GM21619 (cell line): ENCODE data around the gene LTB4R.

Experiments used
- ATAC-seq: cut with Tn5 transposase; IDR thresholded peaks from one replicate; pipeline ENCODE4 v1.9.1; 2021; ENCODE audit not compliant: unreplicated experiment

The LTB4R gene, protein sequence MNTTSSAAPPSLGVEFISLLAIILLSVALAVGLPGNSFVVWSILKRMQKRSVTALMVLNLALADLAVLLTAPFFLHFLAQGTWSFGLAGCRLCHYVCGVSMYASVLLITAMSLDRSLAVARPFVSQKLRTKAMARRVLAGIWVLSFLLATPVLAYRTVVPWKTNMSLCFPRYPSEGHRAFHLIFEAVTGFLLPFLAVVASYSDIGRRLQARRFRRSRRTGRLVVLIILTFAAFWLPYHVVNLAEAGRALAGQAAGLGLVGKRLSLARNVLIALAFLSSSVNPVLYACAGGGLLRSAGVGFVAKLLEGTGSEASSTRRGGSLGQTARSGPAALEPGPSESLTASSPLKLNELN

DNA sequence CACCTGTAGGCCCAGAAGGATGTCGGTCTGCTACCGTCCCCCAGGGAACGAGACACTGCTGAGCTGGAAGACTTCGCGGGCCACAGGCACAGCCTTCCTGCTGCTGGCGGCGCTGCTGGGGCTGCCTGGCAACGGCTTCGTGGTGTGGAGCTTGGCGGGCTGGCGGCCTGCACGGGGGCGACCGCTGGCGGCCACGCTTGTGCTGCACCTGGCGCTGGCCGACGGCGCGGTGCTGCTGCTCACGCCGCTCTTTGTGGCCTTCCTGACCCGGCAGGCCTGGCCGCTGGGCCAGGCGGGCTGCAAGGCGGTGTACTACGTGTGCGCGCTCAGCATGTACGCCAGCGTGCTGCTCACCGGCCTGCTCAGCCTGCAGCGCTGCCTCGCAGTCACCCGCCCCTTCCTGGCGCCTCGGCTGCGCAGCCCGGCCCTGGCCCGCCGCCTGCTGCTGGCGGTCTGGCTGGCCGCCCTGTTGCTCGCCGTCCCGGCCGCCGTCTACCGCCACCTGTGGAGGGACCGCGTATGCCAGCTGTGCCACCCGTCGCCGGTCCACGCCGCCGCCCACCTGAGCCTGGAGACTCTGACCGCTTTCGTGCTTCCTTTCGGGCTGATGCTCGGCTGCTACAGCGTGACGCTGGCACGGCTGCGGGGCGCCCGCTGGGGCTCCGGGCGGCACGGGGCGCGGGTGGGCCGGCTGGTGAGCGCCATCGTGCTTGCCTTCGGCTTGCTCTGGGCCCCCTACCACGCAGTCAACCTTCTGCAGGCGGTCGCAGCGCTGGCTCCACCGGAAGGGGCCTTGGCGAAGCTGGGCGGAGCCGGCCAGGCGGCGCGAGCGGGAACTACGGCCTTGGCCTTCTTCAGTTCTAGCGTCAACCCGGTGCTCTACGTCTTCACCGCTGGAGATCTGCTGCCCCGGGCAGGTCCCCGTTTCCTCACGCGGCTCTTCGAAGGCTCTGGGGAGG, at the start of gene LTB4R:
TSS of gene LTB4R (plus strand) at position 857 of the 959 bp plus-strand sequence. CDS start 4,150 bp downstream, outside the sequence.
- ATAC-seq = peak; percentile 54

DNA sequence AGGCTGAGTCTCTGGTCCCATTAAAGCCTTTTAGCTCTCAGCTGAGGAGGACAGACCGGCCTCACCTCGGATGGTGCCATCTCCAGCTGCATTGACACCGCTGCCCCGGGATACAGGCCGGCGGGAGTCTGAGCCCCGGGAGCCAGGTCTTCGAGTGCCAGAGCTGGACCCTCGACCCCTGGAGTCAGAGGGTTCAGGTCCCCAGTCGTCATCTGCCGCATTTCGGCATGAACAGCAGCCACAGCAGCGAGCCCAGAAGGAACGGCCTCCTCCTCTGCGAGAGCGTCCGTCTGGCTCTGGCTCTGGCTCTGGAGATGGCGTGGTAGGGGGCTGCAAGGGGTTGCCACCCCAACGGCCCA, 49.4 kb upstream of the LTB4R start:
- no peak for ATAC-seq

DNA sequence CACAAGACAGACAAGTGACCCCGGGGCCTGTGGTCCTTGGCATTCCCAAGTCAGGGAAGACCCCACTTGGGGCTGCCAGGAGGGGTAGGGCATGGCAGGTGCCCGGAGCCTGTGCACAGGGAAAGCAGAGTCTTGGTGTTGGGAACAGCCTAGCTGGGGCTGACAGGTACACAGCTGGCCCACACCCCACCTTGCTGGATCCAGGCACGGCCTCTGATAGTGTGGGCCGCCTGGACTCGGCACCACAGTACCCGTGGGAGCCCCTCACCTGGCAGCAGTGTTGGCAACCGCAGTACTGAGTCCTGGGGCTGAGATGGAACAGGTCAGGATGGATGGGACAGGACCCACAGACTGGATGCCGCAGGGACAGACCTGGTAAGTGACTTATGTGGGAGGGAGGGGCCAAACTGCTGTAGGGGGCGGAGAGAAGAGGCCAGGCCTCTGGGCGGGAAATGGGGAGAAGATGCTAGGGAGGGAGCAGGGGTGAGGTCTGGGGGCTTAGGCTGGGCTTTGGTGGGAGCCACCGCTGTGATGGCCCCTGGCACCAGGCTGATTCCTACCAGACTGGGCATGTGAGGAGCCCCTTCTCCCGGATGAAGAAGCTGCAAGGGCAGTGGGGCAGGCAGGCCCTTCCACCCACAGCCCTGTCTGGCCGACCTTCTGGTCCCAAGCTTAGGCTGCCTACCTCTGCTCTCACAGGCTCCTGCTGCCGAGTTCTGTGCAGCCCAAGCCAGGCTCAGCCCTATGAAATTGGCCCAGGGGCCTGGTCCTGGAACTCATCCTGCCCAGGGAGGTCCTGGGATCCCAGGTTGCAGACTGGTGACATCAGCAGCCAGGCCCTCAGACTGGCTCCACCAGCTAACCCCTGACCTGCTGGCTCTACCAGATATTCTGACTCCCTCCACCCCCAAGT, 48.2 kb upstream of the LTB4R start, which contains the start of gene TGM1:
TSS of gene TGM1 (minus strand) at position 357 of the 913 bp plus-strand sequence. CDS start 825 bp downstream, outside the sequence.
- no peak for ATAC-seq

DNA sequence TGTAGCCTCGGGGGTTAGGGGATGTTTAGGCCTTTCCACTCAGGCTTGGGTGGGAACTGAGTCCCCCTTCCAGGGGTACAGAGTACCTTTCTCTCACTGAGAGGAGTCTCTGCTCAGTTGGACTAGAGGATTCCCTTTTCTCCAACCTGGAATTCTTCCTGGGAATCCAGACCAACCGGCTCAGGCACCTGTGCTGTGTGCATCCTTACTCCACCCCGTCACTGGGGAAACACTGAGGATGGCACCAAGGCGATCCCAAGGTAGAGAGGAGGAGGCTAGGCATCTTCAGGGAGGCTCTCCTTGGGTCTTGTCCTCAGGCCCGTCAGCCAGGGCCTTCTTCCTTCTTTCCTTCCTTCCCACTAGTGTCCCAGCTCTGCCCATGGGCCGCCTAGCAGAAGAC, 47.5 kb upstream of the LTB4R start:
- no peak for ATAC-seq

DNA sequence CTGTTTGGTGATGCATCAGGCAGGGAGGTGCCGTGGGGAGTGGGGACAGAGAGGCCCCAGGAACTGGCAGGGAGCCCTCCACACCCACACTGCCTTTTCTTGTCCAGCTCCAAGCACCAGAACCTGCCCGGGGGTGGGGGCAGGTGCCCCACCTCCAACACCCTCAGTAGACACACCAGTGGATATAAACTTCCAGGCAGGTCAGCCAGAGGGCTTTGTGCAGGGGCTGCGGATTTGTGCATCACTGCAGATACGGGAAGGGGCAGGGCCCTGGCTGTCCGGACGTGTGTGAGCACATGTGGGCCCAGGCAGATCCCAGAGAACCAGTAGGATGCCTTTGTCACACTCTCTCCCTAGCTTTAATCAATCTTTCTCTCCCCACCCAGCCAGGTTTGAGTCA, 47.0 kb upstream of the LTB4R start:
- ATAC-seq = no peak

DNA sequence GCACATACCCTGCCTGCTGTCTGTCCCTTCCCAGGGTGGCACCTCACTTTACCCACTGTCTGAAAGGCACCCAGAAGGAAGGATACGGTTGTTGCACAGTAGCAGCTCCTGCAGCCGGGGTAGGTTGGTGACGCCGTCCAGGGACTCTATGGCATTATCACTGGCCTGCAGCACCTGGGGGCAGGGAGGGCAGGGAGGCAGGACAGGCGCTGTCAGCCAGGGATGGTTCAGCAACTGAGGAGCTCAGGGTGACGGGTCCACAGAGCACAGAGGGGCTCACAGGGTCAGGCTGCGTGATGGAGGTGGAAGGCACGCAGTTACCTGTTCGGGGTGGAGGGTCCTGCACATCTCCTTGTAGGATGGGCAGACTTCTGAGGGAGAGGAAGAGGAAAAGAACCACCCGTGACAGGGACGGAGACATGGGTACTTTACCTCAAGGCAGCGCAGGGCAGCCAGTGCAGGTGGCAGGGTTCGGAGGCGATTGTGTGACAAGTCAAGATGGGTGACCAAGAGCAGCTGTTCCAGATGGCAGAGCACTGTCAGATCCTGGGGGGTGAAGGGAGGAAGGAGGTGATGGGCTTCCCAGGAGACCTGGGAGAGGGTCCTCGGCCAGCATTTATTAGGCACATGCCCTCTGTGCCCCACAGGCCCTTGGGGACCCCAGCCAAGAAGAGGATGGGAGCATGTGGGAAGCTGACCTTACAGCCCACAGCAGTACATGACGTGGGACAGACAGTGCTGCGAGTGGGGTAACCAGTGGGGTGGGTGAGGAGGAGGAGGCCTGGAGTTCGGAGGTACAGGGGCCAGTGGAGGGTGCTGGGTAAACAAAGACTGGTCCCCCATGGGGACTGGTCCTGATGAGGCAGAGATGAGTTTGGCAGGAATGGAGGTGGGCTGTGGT, 44.7 kb upstream of the LTB4R start:
- ATAC-seq = no peak

DNA sequence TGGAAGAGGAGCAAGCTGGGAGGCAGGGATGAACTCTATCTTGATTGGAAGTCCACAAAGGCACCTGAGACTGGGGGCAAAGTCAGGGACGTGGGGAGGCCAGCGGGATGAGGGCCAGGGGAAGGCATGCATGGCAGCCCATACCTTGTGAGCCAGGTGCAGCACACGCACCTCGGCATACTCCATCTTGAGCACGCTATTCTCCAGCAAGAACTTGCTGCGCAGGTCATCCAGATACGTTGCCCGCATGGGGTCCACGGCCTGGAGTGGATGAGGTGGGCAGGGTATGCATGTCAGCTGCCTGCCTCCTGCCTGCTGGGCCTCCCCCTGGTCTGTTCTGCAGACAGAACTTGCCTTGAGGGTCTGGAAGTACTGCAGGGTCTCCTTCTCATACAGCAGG, 43.8 kb upstream of the LTB4R start:
- ATAC-seq = no peak

DNA sequence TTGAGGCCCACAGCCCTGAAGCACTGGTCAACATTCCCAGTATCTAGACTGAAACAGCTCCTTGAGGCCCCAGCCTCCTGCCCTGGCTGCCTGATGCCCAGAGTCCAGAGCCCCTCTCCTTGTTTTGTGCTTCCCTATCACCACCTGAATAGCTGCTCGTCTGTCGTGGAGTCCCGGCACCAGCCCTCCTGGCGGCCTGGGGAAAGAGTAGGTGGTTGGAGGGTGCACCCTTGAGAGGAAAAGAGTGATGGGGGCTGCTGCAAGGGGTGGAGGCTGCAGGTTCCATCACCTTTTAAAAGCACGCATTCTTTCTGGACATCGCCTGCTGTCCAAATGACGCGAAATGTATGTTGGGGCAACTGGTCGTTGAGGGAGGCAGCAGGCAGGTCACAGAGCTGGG, 43.1 kb upstream of the LTB4R start:
- ATAC-seq = no peak

DNA sequence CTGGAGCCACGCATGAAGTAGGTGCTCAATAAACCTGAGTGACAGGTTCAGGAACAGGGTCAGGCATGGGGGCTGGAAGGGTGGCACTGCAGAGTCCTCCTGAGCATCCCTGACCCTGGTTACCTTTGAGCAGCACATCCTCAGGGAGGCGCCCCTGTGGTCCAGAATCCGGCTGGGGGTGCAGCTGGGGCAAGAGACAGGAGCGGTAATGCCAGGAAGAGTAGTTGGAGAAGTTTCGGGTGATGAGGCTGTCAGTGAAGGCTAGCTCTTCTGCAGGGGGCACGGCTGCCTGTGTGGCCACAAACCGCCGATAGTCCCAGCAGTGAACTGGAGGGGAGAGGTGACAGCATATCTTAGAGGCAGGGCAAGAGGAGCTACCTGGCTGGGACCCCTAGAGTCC, 41.9 kb upstream of the LTB4R start:
- ATAC-seq = no peak

DNA sequence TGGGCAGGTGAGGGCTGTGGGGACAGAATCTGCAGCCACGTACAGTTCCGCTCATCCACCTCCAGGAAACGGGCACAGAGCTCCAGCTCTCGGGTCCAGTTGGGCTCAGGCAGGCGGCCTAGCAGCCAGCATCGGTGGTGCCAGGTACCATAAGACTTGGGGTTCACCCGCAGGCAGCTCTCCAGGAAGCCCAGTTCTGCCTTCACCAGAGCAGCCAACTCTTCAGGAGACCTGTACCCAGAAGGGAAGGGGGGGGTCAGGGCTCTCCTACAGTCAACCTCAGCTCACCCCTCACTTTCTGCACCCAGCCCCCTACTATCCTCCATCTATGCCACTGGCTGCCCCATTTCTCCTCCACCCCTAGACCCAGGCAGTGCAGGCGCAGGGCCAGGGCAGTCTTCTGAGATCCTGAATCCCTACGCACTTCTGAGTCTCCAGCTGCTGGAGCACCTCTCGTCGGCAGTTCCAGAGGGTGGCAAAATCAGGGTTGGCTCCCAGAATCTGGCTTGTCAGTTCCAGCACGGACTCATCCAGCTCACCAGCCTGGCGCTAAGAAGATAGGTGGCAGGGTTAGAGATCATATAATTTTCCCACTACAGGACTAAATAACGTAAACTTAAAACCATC, 41.3 kb upstream of the LTB4R start:
- ATAC-seq = no peak

DNA sequence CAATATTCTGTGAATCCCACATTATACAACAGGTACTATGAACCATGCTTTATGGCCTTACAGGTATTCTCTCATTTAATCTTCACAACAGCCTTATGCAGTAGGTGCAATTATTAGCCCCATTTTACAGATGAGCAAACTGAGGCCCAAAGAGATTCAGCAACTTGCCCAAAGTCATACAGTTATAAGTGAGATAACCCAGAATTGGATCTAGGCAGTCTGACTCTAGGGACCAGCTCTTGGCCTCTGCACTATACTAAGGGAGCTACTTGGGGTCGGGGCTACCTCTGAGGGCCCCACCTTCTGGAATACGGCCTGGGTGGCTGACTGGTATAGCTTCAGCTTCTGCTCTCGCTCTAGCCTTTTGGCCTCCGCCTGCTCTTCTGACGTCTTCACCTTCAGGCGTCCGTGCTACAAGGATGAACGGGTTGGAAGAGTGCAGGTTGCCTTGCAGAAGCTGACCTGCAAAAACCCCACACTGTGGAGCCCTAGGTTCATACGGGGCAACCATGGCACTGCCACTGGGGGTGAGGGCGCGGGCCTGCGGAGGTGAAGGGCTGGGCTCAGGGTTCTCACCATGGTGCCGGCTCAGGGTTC, 40.7 kb upstream of the LTB4R start:
- ATAC-seq = peak; percentile 2

DNA sequence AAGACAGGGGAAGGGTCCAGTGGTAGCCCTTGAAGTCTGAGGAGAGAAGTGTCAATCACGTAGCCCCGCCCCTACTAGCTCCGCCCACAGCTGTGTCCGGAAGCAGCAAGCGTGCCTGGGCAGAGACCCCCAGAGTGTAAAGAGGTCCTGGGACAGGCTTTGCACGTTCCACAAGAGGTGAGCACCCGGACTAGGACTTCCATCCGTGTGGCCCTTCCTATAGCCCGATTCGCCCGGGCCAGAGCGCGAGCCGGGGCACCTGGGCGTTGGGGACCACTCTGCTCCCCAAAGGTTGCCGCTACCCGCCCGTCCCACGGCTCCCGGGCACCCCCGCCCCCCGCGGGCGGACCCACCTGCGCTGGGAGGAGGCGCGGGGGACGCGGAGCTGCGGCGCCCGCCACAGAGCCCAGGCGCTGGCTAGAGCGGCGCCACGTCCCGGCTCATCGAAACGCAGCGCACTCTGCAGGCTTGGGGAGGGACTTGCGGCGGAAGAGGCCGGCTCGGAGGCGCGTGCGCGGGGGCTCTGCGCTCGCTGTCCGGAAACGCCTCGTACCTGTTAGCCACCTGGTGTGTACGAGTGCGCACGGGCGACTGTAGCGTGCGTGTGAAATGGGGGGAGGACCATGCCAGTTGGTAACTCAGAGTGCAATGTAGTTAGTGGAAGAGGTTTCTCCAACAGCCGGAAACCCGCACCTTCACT, 40.0 kb upstream of the LTB4R start, which contains the start of gene RABGGTA:
TSS of gene RABGGTA (minus strand) at position 464 of the 700 bp plus-strand sequence. CDS start 482 bp downstream, outside the sequence.
- ATAC-seq = peak; percentile 81

DNA sequence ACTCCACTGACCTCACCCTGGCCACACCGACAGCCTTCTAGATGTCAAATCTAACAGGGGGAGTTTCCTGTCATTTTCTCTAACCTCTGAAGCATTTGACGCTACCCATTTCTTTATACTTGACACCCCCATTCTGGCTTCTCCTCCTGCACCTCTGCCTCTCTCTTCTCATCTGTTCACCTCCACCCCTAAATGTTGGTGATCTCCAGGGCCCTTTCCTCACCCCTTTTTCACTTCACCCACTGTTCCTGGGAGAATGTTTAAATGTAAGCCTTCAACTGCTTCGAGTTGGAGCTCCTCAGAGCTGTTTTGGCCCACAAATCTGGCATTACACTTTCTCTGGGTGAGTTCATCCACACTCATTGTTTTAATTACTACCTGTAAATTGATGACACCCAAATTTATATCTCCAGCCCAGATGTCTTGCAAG, 39.5 kb upstream of the LTB4R start:
- no peak for ATAC-seq

DNA sequence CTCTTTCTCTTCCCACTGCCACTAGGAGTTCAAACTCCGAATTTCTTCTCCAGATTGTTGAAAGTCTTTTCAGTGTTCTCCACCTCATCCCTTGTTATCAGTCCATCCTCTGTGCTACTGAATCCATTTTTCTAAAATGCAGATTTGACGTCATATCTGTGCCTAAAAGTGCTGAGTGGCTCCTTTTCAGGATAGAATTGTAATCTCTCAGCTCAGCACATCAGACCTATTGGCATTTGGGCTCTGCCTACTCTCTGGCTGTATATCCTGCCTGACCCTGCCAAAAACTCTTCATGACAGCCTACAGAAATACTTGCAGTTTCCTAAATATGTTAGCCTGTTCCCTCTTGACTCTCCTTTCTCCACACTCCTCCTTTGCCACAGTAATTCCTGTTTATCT, 38.8 kb upstream of the LTB4R start:
- no peak for ATAC-seq

DNA sequence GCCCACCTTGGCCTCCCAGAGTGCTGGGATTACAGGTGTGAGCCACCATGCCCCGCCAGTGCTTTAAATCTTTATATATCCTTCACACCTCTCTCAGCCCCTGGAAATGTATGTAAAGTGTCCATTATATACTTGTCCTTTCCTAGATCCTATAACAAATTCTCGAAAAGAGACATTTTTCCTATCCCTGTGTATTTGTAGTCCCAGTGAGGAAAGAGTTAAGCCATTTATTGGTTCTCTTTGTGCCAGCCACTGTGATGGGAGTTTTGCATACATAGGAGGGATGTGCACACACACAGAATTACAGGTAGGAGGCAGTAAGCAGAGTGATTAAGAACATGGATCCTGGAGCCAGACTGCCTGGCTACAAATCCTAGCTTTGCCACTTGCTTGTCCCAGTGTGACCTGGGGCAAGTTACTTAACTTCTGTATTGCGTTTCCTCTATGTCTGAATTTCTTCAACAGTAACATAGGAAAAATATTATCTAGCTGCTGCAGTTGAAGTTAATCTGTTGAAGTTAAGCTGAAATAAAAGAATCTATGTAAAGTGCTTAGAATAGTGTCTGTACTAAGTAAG, 37.8 kb upstream of the LTB4R start:
- ATAC-seq = no peak

DNA sequence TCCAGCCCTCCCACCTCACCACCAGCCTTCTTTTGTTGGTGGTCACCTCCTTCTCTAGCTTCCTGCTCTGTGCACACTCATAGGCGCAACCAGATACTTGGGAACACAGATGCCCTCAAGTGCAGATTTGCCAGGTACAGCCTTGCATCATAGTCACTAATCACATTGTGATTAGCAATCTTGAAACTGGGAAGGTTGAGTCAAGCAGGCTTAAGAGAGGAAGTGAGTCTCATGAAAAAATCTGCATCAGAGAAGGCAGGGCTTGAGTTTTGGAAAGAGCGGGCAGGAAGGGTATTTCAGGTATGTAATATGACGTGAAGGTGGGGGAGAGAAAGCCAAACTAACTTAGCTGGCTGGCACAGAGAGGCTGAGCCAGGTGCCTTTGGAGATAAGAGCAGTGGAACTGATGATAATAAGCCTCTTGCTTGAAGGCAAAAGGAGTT, 37.2 kb upstream of the LTB4R start:
- peak; percentile 34 for ATAC-seq

DNA sequence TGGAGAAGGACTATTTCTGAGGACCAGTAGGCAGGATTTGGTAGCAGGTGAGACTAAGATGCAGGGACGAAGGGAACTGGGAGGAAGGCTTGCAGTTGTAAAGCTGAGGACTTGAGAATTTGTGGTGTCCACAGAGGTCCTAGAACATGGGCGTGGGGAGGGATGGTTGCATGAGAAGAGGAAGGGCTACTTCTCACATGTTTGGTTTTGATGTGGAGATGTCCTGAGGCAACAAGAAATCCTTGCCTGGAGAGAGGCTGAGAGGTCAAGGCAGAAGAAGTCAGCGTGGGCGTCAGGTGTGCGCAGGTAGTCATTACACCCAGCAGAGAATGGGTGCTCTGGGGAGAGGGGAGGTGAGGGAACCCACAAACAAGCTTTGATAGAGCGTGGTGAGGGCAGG, 34.2 kb upstream of the LTB4R start:
- ATAC-seq = no peak
